DMS53 treated with DMSO at 0.1 percent for 48 hours (cell line): ENCODE data around the gene GGA1.
"Not testable (repeated sequence)": the region's sequence is repeated elsewhere in the genome, so short reads cannot be mapped to it uniquely, and the experiment has no call there.

ENCODE experiments used
- DNase-seq: peaks from one replicate; lab custom pipeline; 2025; ENCODE audit not compliant: unreplicated experiment; lab: John Stamatoyannopoulos, UW

The GGA1 gene

DNA sequence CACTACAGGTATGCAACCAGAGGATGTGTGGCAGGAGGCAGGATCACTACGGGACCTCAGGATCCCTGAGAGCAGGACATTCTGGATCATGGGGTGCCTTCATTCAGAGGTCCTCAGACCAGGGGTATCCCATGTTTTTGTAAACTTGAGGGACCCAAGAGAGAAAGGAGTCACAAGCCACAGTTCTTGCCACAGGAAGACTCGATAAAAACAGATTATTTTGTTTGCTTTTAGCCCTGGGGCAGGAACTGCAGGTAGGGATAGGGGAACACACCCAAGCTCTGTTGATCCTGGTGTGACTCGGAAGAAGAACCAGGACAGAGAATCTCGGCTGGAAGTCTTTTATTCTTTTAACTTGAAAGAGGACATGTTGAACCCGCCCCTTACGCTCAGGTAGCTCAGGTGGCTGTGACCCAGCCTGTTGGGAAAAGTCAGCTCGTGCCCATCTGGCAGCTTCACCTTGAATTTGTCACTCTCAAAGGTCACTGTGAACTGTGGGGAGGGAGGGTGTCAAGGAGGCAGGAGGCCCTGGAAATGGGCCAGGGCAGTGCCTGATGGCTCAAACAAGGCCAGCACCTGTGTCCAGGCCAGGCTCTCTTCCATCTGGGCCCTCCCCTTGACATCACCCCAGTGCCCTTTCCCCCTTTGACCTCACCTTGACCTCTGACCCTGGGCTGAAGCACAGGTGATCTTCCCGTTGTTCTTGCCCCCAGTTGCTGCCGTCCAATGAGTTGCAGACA lies 38.5 kb upstream of the GGA1 start:
- no peak for DNase-seq

- no peak for DNase-seq
Observed at GRCh38 chr22:37570661-37570976, 38.0 kb upstream of the GGA1 start.

DNA sequence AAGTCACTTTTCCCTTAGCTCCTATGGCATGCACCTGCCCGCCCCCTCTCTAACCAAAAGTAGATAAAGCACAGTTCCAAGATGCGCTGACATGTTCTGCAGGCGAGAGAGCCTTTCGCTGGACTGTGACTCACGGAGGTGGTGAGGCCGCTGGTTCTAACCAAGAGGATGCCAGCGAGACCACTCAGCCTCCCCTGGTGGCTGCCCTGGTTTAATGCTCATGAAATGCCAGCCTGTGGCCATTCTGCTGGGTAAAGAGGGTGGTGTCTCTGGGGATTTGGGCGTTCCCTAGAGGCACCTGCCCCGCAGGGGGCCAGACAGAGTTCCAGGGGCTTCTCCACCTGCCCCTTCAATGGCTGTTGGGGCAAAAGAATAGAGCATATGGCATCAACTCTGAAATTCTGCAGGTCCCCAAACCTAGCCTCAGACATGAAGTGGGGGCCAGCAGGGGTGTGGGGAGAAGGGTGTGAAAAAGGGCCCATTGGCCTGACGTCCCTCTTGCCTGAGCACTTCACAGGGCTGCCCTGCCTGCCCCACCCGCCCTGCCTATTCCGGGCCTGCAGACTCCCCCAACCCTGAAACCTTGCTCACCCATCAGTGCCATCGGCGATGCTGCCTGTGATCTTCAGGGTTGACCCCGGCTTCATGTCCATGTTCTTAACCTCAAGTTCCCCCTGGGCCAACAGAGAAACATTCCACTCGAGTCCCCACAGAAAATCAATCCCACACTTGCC lies 37.2 kb upstream of the GGA1 start:
- DNase-seq = no peak

- DNase-seq = no peak
Observed at GRCh38 chr22:37571992-37572373, 36.7 kb upstream of the GGA1 start.

DNA sequence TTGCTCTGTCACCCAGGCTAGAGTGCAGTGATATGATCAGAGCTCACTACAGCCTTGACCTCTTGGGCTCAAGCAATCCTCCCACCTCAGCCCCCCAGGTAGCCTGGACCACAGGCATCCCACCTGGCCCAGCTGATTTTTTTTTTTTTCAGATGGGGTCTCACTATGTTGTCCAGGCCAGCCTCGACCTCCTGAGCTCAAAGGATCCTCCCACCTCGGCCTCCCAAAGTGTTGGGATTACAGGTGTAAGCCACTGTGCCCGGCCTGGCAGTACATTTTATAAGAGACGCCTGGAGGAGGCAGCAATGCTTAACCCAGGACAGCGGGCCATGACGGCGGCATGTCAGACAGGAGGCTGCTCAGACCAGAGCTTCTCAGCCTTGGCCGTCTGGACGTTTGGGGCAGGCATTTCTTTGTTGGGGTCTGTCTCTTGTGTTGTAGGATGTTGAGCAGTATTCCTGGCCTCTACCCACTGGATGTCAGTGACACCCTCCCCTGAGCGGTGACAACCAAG lies 33.1 kb upstream of the GGA1 start:
- DNase-seq = no peak

GRCh38 chr22:37578002-37578401 lies 30.6 kb upstream of the GGA1 start:
- no peak for DNase-seq

- no peak for DNase-seq
Observed at GRCh38 chr22:37581504-37581903, 27.1 kb upstream of the GGA1 start.

GRCh38 chr22:37582526-37582925 lies 26.1 kb upstream of the GGA1 start:
- no peak for DNase-seq

GRCh38 chr22:37588546-37589215 lies 20.0 kb upstream of the GGA1 start:
- no peak for DNase-seq

- DNase-seq = no peak
Observed at GRCh38 chr22:37589636-37590035, 19.0 kb upstream of the GGA1 start.

DNA sequence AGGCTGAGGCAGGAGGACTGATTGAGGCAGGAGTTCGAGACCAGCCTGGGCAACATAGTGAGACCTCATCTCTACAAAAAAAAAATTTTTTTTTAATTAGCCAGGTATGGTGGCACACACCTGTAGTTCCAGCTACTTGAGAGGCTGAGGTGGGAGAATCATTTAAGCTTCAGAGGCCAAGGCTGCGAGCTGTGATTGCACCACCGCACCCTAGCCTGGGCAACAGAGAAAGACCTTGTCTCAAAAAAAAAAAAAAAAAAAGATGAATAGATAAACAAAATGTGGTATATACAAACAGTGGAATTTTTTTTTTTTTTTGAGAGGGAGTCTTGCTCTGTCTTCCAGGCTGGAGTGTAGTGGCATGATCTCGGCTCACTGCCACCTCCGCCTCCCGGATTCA lies 17.6 kb upstream of the GGA1 start:
- DNase-seq = not testable (repeated sequence)

- DNase-seq = no peak
Observed at GRCh38 chr22:37591823-37592404, 16.7 kb upstream of the GGA1 start.

GRCh38 chr22:37594237-37594636 lies 14.4 kb upstream of the GGA1 start:
- no peak for DNase-seq

DNA sequence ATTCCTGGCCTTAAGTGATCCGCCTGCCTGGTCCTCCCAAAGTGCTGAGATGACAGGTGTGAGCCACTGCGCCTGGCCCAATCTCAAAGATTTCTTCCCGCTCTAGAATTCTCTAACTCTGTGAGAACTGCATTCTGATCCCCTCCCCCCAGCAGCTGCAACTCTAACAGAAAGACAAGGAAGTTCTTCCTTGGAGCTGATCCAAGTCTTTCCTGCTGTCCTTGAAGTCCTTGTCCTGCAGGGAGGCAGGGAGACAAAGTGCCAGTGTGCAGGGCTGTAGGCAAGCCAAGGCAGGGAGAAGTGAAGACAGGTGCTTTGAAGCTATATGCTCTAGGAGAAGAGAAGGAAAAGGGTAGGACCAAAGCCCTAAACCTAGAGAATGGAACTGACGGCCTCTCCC lies 9.5 kb upstream of the GGA1 start:
- no peak for DNase-seq

DNA sequence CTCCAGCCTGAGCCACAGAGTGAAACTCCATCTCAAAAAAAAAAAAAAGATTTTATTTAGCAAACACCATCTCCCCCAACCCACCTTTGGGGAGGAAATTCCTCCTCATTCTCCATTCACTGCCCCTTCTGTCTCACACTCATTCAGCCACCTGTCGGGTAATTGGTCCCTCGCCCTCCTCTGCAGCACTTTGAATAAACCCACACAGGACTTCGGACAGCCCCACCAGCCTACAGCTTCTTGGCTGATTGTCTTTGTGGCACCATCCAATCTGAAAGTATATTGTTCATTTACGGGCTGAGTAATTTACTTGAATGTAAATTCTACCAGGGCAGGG lies 7.5 kb upstream of the GGA1 start:
- no peak for DNase-seq

DNA sequence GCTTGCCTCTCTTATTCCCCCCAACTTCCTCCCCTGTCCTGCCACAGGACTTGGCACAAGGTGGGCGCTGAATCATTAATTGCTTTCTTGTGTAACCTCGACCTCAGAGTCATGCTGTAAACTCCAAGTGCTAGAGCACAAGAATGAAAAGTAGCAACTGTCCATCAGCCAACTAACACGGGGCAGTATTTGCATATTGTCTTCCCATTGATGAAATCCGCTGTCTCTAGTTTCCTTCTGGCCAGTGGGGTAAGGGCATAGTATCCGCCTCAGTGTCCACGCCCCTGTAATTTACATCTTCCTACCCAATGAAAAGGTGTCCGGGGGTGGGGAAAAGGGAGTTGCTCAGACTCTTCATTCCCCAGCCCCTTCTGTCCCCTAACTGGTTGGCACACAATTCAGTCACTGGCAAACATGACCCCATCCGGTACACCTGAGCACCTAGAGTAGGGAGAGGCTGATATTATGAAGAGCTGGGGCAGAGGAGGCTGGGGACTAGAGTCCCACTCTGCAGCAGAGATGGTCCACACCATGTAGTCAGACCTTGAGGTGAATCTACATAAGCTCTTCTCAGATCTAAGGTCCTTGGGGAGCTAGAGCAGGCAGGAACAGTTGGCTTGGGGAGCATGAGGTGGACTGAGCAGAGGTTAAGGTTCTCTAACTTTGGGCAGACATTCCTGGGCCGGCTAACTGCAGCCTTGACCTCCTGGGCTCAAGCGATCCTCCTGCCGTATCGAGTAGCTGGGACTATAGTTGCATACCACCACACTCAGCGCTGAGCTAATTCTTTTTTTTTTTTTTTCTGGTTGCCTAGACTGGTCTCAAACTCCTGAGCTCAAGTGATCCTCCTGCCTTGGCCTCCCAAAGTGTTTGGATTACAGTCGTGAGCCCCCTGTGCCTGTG lies 6.8 kb upstream of the GGA1 start:
- DNase-seq = no peak

DNA sequence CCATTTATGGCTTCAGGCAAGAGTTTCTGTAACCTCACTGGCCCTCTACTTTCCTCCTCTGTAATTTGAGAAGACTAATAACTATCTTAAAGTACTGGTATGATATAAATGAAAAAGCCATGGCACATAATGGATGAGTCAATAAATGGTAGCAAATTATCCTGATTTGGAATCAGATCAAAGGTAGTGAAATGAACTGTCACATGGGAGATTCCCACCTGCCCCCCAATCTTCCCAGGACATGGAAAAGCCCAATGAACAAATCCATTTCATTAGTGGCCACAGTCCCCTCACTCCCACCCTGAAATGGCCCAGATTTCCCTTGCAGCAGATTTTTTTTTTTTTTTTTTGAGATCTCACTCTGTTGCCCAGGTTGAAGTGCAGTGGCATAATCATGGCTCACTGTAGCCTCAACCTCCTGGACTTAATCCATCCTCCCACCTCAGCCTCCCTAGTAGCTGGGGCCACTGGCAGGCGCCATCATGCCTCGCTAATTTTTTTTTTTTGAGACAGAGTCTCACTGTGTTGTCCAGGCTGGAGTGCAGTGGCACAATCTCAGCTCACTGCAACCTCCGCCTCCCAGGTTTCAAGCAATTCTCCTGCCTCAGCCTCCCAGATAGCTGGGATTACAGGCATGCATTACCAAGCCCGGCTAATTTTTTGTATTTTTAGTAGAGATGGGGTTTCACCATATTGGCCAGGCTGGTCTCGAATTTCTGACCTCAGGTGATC lies 5.9 kb upstream of the GGA1 start:
- not testable (repeated sequence) for DNase-seq

GRCh38 chr22:37604074-37604473 lies 4.6 kb upstream of the GGA1 start:
- no peak for DNase-seq

GRCh38 chr22:37604875-37605274 lies 3.8 kb upstream of the GGA1 start:
- DNase-seq = no peak
